WTC11 (cell line): Measurements from ENCODE around the gene NOX1.

ENCODE experiments used
- CBFB ChIP-seq: sonication (generic); formaldehyde crosslinking; IDR thresholded peaks from 2 replicates; pipeline ENCODE4 v1.8.1; 2022; ENCODE audit warnings: mild to moderate bottlenecking, low read depth, missing genetic modification reagents
- CTCF ChIP-seq: fragments of 200-600 bp; IDR thresholded peaks from 2 replicates; pipeline ENCODE4 v1.8.0; 2022; ENCODE audit warnings: antibody characterized with exemption
- ESRRA ChIP-seq: sonication (generic); formaldehyde crosslinking; IDR thresholded peaks from 2 replicates; pipeline ENCODE4 v1.8.1; 2022; ENCODE audit warnings: mild to moderate bottlenecking, missing genetic modification reagents, borderline replicate concordance
- FOXP4 ChIP-seq: sonication (generic); formaldehyde crosslinking; IDR thresholded peaks from 2 replicates; pipeline ENCODE4 v1.8.0; 2022; ENCODE audit warnings: mild to moderate bottlenecking, missing genetic modification reagents
- HMGXB4 ChIP-seq: sonication (generic); formaldehyde crosslinking; IDR thresholded peaks from 2 replicates; pipeline ENCODE4 v1.8.1; 2023; ENCODE audit warnings: mild to moderate bottlenecking, moderate library complexity, missing genetic modification reagents
- JUN ChIP-seq: sonication (generic); formaldehyde crosslinking; IDR thresholded peaks from 2 replicates; pipeline ENCODE4 v1.8.0; 2023; ENCODE audit warnings: mild to moderate bottlenecking, missing genetic modification reagents
- MLX ChIP-seq: sonication (generic); formaldehyde crosslinking; IDR thresholded peaks from 2 replicates; pipeline ENCODE4 v1.8.1; 2023; ENCODE audit warnings: mild to moderate bottlenecking, missing genetic modification reagents, moderate library complexity
- NR2C2 ChIP-seq: sonication (generic); formaldehyde crosslinking; IDR thresholded peaks from 2 replicates; pipeline ENCODE4 v1.8.0; 2022; ENCODE audit warnings: mild to moderate bottlenecking, missing genetic modification reagents
- TEAD4 ChIP-seq: sonication (generic); formaldehyde crosslinking; IDR thresholded peaks from 2 replicates; pipeline ENCODE4 v1.8.0; 2022; ENCODE audit warnings: mild to moderate bottlenecking, missing genetic modification reagents
- TP53 ChIP-seq: sonication (generic); formaldehyde crosslinking; IDR thresholded peaks from 2 replicates; pipeline ENCODE4 v1.8.1; 2023; ENCODE audit warnings: mild to moderate bottlenecking, missing genetic modification reagents
- ZNF512 ChIP-seq: sonication (generic); formaldehyde crosslinking; IDR thresholded peaks from 2 replicates; pipeline ENCODE4 v1.8.1; 2022; ENCODE audit warnings: missing genetic modification reagents, borderline replicate concordance
- TF ChIP-seq, protein P1 (sequence below): sonication (generic); formaldehyde crosslinking; IDR thresholded peaks from 2 replicates; pipeline ENCODE4 v1.8.1; 2022; ENCODE audit warnings: low read depth, missing genetic modification reagents, borderline replicate concordance
- TF ChIP-seq, protein P2 (sequence below): sonication (generic); formaldehyde crosslinking; conservative IDR thresholded peaks from 2 replicates; pipeline ENCODE4 v1.8.1; 2023; ENCODE audit warnings: mild to moderate bottlenecking, low read depth, missing genetic modification reagents, moderate library complexity

DNA sequence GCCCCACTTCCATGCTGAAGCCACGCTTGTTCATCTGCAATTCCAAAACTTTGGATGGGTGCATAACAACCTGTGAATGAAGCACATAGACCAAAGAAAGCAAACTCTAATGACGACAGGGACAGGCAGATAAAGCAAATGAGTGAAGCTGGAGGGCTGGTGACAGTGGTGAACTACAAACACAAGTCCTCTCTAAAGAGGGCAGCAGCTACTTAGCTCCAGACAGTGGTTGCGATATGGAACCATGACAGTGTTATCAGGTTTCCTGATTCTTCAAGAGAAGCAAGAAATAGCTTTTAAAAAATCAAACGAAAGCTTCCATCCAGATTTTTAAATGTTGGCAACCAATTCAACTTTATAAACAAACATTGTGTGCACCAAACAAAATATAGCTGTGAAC, 23.8 kb downstream of the NOX1 start:
- TF ChIP-seq ZNF512 (CRISPR knock-in tag): no peak
- TF ChIP-seq CTCF: no peak
- no peak for TF ChIP-seq FOXP4 (CRISPR knock-in tag)
- TF ChIP-seq JUN (CRISPR knock-in tag): no peak
- no peak for TF ChIP-seq CBFB (CRISPR knock-in tag)
- TF ChIP-seq, protein P1, sequence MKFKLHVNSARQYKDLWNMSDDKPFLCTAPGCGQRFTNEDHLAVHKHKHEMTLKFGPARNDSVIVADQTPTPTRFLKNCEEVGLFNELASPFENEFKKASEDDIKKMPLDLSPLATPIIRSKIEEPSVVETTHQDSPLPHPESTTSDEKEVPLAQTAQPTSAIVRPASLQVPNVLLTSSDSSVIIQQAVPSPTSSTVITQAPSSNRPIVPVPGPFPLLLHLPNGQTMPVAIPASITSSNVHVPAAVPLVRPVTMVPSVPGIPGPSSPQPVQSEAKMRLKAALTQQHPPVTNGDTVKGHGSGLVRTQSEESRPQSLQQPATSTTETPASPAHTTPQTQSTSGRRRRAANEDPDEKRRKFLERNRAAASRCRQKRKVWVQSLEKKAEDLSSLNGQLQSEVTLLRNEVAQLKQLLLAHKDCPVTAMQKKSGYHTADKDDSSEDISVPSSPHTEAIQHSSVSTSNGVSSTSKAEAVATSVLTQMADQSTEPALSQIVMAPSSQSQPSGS (CRISPR knock-in tag): no peak
- no peak for TF ChIP-seq MLX
- TF ChIP-seq, protein P2, sequence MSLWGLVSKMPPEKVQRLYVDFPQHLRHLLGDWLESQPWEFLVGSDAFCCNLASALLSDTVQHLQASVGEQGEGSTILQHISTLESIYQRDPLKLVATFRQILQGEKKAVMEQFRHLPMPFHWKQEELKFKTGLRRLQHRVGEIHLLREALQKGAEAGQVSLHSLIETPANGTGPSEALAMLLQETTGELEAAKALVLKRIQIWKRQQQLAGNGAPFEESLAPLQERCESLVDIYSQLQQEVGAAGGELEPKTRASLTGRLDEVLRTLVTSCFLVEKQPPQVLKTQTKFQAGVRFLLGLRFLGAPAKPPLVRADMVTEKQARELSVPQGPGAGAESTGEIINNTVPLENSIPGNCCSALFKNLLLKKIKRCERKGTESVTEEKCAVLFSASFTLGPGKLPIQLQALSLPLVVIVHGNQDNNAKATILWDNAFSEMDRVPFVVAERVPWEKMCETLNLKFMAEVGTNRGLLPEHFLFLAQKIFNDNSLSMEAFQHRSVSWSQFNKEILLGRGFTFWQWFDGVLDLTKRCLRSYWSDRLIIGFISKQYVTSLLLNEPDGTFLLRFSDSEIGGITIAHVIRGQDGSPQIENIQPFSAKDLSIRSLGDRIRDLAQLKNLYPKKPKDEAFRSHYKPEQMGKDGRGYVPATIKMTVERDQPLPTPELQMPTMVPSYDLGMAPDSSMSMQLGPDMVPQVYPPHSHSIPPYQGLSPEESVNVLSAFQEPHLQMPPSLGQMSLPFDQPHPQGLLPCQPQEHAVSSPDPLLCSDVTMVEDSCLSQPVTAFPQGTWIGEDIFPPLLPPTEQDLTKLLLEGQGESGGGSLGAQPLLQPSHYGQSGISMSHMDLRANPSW (CRISPR knock-in tag): no peak
- no peak for TF ChIP-seq HMGXB4
- no peak for TF ChIP-seq NR2C2
- no peak for TF ChIP-seq TP53
- no peak for TF ChIP-seq ESRRA (CRISPR knock-in tag)
- no peak for TF ChIP-seq TEAD4
